ENCODE measurements around the gene DNAJB12.
"Not testable (repeated sequence)": the region's sequence is repeated elsewhere in the genome, so short reads cannot be mapped to it uniquely, and the experiment has no call there.

The DNAJB12 gene

GRCh38 chr10:72297281-72297804 is 57.4 kb downstream of the DNAJB12 start:
- peak overlapping the region; percentile 69 for H3K4me3 ChIP-seq (ENCODE audit: low read depth, low read length)
- no peak for TF ChIP-seq CTCF (IDR thresholded peaks at IDR 0.05; ENCODE audit: control insufficient read depth, extremely low read depth, insufficient read depth)
- no peak for DNase-seq (ENCODE audit: low read depth)

DNA sequence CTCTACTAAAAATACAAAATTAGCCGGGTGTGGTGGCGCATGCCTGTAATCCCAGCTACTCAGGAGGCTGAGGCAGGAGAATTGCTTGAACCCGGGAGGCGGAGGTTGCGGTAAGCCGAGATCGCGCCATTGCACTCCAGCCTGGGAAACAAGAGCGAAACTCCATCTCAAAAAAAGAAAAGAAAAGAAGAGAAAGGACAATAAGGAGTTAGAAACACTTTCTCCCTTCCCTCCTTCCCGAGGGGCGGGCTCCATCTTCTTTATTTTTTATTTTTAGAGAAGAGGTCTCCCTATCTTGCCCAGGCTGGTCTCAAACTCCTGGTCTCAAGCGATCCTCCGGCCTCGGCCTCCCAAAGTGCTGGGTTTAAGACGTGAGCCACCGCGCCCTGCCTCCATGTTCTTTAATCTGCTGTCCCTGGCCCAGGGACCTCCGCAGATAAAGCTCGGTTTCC is 57.9 kb downstream of the DNAJB12 start:
- peak overlapping the region; percentile 69 for H3K4me3 ChIP-seq (ENCODE audit: low read depth, low read length)
- not testable (repeated sequence) for DNase-seq (ENCODE audit: low read depth)

GRCh38 chr10:72295330-72295910 is 59.3 kb downstream of the DNAJB12 start:
- no peak for DNase-seq (ENCODE audit: low read depth)
- no peak for TF ChIP-seq CTCF (IDR thresholded peaks at IDR 0.05; ENCODE audit: control insufficient read depth, extremely low read depth, insufficient read depth)
- no peak overlapping the region for H3K4me3 ChIP-seq (ENCODE audit: low read depth, low read length)

DNA sequence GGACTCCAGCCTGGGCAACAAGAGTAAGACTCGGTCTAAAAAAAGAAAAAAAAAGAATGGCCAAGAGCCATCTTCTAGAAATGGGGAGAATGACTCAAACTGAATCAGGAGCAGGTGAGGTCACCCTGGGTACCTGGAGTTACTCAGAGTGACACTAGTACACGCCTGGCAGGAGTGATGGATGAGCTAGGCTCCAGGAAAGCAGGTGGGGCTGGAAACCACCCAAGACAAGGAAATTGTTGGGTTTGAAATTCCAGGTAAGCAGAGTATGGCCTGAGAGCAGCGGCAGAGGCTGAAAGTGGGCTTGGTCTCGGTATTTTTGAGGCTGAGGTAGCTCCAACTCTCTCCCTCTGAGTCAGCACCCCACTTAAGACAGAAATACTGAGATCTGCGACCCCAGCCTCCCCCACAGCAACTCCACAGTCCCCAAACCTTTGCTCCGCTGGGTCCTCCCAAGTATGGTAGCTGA is 62.5 kb downstream of the DNAJB12 start:
- no peak for DNase-seq (ENCODE audit: low read depth)
- H3K4me3 ChIP-seq (ENCODE audit: low read depth, low read length), result no peak overlapping the region
- TF ChIP-seq CTCF (IDR thresholded peaks at IDR 0.05; ENCODE audit: control insufficient read depth, extremely low read depth, insufficient read depth), result no peak

DNA sequence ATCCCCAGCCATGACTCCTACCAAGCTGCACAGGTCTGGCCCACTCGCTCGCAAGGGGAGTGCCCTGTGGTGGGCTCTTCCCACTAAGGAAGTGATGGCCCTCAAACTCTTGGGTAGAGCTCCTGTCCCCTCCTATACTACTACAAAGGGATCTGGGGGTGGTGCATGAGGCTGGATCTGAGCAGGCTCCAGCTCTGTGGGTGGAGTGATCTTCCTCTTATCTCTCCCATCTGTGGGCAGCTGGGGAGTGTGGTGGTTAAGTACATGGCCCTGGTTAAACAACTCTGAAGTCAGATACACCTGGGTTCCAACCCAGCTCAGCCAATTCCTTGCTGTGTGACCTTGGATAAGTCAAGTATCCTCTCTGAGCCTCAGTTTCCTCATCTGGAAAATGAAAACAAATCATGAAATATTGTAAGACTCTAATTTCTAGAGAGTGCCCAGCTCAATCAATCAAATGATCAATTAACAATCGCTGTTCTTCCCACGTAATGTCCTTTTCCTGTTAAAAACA is 63.6 kb downstream of the DNAJB12 start:
- no peak overlapping the region for H3K4me3 ChIP-seq (ENCODE audit: low read depth, low read length)
- TF ChIP-seq CTCF (IDR thresholded peaks at IDR 0.05; ENCODE audit: control insufficient read depth, extremely low read depth, insufficient read depth), result no peak
- no peak for DNase-seq (ENCODE audit: low read depth)

DNA sequence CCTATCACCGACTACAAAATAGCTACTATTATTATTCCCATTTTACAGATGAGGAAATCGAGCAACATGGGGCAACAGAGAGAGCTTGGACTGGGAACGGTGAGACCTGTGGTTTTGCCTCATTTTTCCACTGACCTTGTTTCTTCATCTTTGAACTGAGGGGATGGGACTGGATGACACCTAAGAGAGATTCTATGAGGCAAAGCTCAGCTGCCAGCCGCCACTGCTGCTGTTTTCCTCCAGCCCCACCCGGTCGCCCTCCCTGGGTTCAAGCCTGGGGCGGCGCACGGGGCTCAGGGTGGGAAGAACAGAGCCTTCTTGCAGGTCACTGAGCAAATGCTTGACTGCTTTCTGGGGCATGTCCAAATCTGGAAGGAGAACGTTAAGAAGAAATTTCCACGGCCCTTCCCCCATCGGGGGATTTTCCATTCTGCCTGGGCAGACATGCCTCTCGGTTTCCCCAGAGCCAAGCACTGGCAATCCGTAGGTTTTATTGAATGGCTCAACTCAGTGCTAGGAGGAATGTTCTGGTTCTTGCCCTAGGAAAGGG is 68.7 kb downstream of the DNAJB12 start:
- TF ChIP-seq CTCF (IDR thresholded peaks at IDR 0.05; ENCODE audit: control insufficient read depth, extremely low read depth, insufficient read depth), result no peak
- no peak for DNase-seq (ENCODE audit: low read depth)
- H3K4me3 ChIP-seq (ENCODE audit: low read depth, low read length), result no peak overlapping the region

DNA sequence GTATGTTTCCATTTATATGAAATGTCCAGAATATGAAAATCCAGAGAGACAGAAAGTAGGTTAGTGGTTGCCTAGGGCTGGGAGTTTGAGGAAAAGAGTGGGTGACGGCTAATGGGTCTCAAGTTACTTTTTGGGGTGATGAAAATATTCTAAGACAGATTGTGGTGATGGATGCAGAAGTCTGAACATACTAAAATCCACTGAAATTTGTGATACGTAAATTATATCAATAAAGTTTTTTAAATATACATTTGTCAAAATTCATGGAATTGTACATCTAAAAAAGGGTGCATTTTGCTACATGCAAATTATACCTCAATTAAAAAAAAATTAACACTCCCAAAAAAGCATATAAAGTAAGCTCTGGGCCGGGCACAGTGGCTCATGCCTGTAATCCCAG is 71.6 kb downstream of the DNAJB12 start:
- no peak for DNase-seq (ENCODE audit: low read depth)
- TF ChIP-seq CTCF (IDR thresholded peaks at IDR 0.05; ENCODE audit: control insufficient read depth, extremely low read depth, insufficient read depth), result no peak
- H3K4me3 ChIP-seq (ENCODE audit: low read depth, low read length), result no peak overlapping the region

Measured in LNCaP clone FGC (cell line).